Neural progenitor cell (in vitro differentiated cells): Measurements from ENCODE around the gene KLHDC4. TPM values are rescaled to one million over a fixed set of nuclear protein-coding genes. Genes with fewer than 3 reads are reported as not detected.
"Not testable (repeated sequence)": the region's sequence is repeated elsewhere in the genome, so short reads cannot be mapped to it uniquely, and the experiment has no call there.

ENCODE experiments used
- DNase-seq: peaks from one replicate; pipeline ENCODE4 v3.0.0-alpha.2; 2016; ENCODE audit warnings: low spot score
- H2AFZ ChIP-seq: fragments of 200-600 bp; sonication (generic); replicated peaks from 2 replicates; pipeline ENCODE4 v1.6.1; 2016; ENCODE audit warnings: antibody characterized with exemption
- H3F3A ChIP-seq: fragments of 200-600 bp; sonication (generic); 2 replicates; pipeline ENCODE4 v1.6.1; 2016; ENCODE audit warnings: antibody characterized with exemption, low read depth
- H3K27ac ChIP-seq: fragments of 200-600 bp; sonication (generic); 2 replicates; pipeline ENCODE4 v1.5.1; 2016; ENCODE audit warnings: mild to moderate bottlenecking
- H3K27me3 ChIP-seq: fragments of 200-600 bp; sonication (generic); 2 replicates; pipeline ENCODE4 v1.6.1; 2016; ENCODE audit warnings: mild to moderate bottlenecking, moderate library complexity
- H3K36me3 ChIP-seq: fragments of 200-600 bp; sonication (generic); 2 replicates; pipeline ENCODE4 v1.5.1; 2016
- H3K4me1 ChIP-seq: fragments of 200-600 bp; sonication (generic); 2 replicates; pipeline ENCODE4 v1.6.1; 2016; ENCODE audit warnings: mixed run types
- H3K4me2 ChIP-seq: fragments of 200-600 bp; sonication (generic); 2 replicates; pipeline ENCODE4 v1.6.1; 2016
- H3K4me3 ChIP-seq: fragments of 200-600 bp; sonication (generic); 2 replicates; pipeline ENCODE4 v1.5.1; 2016
- H3K79me2 ChIP-seq: fragments of 200-600 bp; sonication (generic); 2 replicates; pipeline ENCODE4 v1.6.1; 2016; ENCODE audit warnings: low read depth
- H3K9ac ChIP-seq: fragments of 200-600 bp; sonication (generic); 2 replicates; pipeline ENCODE4 v1.6.1; 2016
- H3K9me3 ChIP-seq: fragments of 200-600 bp; sonication (generic); 2 replicates; pipeline ENCODE4 v1.5.1; 2016; ENCODE audit warnings: low read depth
- H4K20me1 ChIP-seq: fragments of 200-600 bp; sonication (generic); 2 replicates; pipeline ENCODE4 v1.6.1; 2016; ENCODE audit warnings: low read depth
- H3K27ac Mint-ChIP-seq: 3 replicates; pipeline ENCODE4 v1.8.0; 2021; ENCODE audit warnings: mixed read lengths
- H3K27me3 Mint-ChIP-seq: 2 replicates; pipeline ENCODE4 v1.8.0; 2022; ENCODE audit warnings: low read depth, mild to moderate bottlenecking, inconsistent platforms, moderate library complexity, mixed read lengths; ENCODE audit not compliant: insufficient read depth
- H3K36me3 Mint-ChIP-seq: 3 replicates; pipeline ENCODE4 v1.8.0; 2021; ENCODE audit warnings: mixed read lengths
- H3K4me1 Mint-ChIP-seq: 3 replicates; pipeline ENCODE4 v1.8.0; 2021; ENCODE audit warnings: mixed read lengths
- H3K4me3 Mint-ChIP-seq: 3 replicates; pipeline ENCODE4 v1.8.0; 2021; ENCODE audit warnings: mild to moderate bottlenecking, moderate library complexity, mixed read lengths
- H3K9me3 Mint-ChIP-seq: 3 replicates; pipeline ENCODE4 v1.8.0; 2020; ENCODE audit warnings: mixed read lengths
- EZH2 ChIP-seq: fragments of 200-600 bp; sonication (generic); IDR thresholded peaks from 2 replicates; pipeline ENCODE4 v1.6.1; 2017; ENCODE audit warnings: antibody characterized with exemption, mild to moderate bottlenecking, moderate library complexity
- EZH2phosphoT487 ChIP-seq: fragments of 200-600 bp; sonication (generic); IDR thresholded peaks from 2 replicates; pipeline ENCODE4 v1.6.1; 2017; ENCODE audit warnings: antibody characterized with exemption
- total RNA-seq: library from RNA; depleted of rRNA; stranded (reverse); fragments of >200 nt; gene quantifications from 2 replicates; pipeline ENCODE4 v1.2.3, GENCODE V29; 2015; ENCODE audit warnings: low replicate concordance
- TF ChIP-seq, protein P1 (sequence below): fragments of 200-600 bp; sonication (generic); IDR thresholded peaks from 2 replicates; pipeline ENCODE4 v1.5.1; 2017; ENCODE audit warnings: antibody characterized with exemption, mild to moderate bottlenecking

The KLHDC4 gene
- total RNA-seq, 1 donor from 2014 or later: 19.2 TPM

DNA sequence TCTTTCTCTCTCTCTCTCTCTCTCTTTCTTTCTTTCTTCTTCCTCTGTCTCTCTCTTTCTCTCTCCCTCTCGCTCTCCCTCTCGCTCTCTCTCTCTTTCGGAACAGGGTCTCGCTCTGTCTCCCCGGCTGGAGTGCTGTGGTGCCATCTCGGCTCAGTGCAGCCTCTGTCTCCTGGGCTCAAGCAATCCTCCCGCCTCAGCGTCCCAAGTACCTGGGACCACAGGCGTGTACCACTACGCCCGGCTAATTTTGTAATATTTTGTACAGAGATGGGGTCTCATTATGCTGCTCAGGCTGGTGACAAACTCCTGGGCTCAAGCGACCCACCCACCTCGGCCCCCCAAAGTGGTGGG, 12.7 kb upstream of the KLHDC4 start:
- Mint-ChIP-seq H3K27me3 (peaks cover 5% of the 10 kb centered on the region), H3K27ac (peak overlapping the region; percentile 88), H3K9me3 (peaks cover 1% of the 10 kb centered on the region), H3K4me1 (peaks cover 18% of the 10 kb centered on the region), H3K4me3 (no peak overlapping the region), H3K36me3 (no peaks in the 10 kb centered on the region)
- DNase-seq: no peak
- Histone ChIP-seq H3K79me2 (no peaks in the 10 kb centered on the region), H3K27me3 (no peaks in the 10 kb centered on the region), H3K9me3 (no peaks in the 10 kb centered on the region), H4K20me1 (no peaks in the 10 kb centered on the region), H2AFZ (no peak overlapping the region), H3K36me3 (no peaks in the 10 kb centered on the region), H3K4me1 (no peaks in the 10 kb centered on the region), H3K4me3 (no peak overlapping the region), H3F3A (peaks cover 4% of the 10 kb centered on the region), H3K27ac (no peak overlapping the region), H3K4me2 (no peak overlapping the region), H3K9ac (no peak overlapping the region)
- TF ChIP-seq, protein P1, sequence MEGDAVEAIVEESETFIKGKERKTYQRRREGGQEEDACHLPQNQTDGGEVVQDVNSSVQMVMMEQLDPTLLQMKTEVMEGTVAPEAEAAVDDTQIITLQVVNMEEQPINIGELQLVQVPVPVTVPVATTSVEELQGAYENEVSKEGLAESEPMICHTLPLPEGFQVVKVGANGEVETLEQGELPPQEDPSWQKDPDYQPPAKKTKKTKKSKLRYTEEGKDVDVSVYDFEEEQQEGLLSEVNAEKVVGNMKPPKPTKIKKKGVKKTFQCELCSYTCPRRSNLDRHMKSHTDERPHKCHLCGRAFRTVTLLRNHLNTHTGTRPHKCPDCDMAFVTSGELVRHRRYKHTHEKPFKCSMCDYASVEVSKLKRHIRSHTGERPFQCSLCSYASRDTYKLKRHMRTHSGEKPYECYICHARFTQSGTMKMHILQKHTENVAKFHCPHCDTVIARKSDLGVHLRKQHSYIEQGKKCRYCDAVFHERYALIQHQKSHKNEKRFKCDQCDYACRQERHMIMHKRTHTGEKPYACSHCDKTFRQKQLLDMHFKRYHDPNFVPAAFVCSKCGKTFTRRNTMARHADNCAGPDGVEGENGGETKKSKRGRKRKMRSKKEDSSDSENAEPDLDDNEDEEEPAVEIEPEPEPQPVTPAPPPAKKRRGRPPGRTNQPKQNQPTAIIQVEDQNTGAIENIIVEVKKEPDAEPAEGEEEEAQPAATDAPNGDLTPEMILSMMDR: no peak
- no peak for TF ChIP-seq EZH2
- TF ChIP-seq EZH2phosphoT487: no peak

DNA sequence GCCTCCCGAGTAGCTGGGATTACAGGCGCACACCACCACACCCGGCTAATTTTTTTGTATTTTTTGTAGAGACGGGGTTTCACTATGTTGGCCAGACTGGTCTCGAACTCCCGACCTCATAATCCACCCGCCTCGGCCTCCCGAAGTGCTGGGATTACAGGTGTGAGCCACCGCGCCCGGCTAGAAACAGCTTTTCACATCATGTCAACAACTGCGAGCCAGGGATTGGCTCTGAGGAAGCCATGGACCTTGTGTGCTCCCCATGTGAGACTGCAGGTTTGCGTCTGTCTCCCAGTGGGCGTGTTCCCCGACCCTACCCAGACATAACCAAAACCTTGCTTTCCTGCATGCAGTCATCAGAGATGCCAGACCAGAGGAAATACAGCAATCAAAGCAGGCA, 8.1 kb upstream of the KLHDC4 start:
- peaks cover 14% of the 10 kb centered on the region for H3K4me1 Mint-ChIP-seq
- H3K9me3 ChIP-seq, H4K20me1 ChIP-seq, H3K4me2 ChIP-seq, H3K4me3 Mint-ChIP-seq, H3K79me2 ChIP-seq, H3K36me3 Mint-ChIP-seq, H3K27me3 Mint-ChIP-seq, H2AFZ ChIP-seq, H3K36me3 ChIP-seq, H3K27ac ChIP-seq, H3K27ac Mint-ChIP-seq, H3K27me3 ChIP-seq, H3K9me3 Mint-ChIP-seq, H3F3A ChIP-seq, DNase-seq, H3K9ac ChIP-seq, H3K4me3 ChIP-seq, H3K4me1 ChIP-seq: not testable (repeated sequence)

DNA sequence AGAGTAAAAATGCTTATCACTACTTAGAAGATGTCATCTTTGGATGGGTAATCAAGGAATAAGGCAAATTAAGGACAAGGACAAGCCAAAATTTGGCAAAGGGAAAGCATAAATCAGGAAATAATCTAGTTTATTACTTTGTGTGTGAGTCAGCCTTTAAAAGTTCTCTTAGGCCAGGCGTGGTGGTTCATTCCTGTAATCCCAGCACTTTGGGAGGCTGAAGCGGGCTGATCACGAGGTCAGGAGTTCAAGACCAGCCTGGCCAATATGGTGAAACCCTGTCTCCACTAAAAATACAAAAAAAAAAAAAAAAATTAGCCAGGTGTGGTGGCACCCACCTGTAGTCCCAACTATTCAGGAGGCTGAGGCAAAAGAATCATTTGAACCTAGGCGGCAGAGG, 1.7 kb upstream of the KLHDC4 start:
- not testable (repeated sequence) for H3K27ac Mint-ChIP-seq, H3K4me2 ChIP-seq
- peak overlapping the region; percentile 99 for H3K4me3 Mint-ChIP-seq

DNA sequence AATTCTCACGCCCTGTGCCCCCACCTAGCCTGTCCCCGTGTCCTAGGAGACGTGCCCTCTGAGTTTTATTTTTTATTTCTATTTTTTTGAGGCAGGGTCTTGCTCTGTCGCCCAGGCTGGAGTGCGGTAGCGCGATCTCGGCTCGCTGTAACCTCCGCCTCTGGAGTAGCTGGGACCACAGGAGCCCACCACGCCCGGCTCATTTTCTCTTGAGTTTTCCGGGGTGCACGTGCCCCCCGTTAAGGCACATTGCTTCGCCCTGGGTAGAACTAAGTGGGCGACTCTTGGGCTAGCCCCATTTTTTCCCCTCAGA, 655 bp upstream of the KLHDC4 start:
- Histone ChIP-seq H3K9me3 (no peaks in the 10 kb centered on the region), H3F3A (peaks cover 9% of the 10 kb centered on the region), H3K27ac (no peak overlapping the region), H3K27me3 (no peaks in the 10 kb centered on the region), H4K20me1 (no peaks in the 10 kb centered on the region), H3K9ac (peak overlapping the region; percentile 80), H3K4me1 (peaks cover 9% of the 10 kb centered on the region), H3K36me3 (no peaks in the 10 kb centered on the region), H3K4me2 (peak overlapping the region; percentile 94), H2AFZ (peak overlapping the region; percentile 75), H3K4me3 (peak overlapping the region; percentile 82), H3K79me2 (peaks cover 38% of the 10 kb centered on the region)
- Mint-ChIP-seq H3K27me3 (peaks cover 2% of the 10 kb centered on the region), H3K36me3 (no peaks in the 10 kb centered on the region), H3K4me3 (peak overlapping the region; percentile 99), H3K4me1 (peaks cover 18% of the 10 kb centered on the region), H3K9me3 (no peaks in the 10 kb centered on the region), H3K27ac (no peak overlapping the region)
- DNase-seq: no peak
- TF ChIP-seq EZH2 (no peak), EZH2phosphoT487 (no peak)
- TF ChIP-seq, protein P1: no peak

More for the DNA sequence above, 1.7 kb upstream of the KLHDC4 start:
- not testable (repeated sequence) for H3K27me3 ChIP-seq, H2AFZ ChIP-seq, H3K36me3 Mint-ChIP-seq, H3K4me1 ChIP-seq, H4K20me1 ChIP-seq, H3K9me3 ChIP-seq, DNase-seq, H3K4me3 ChIP-seq, H3K27me3 Mint-ChIP-seq, H3K9me3 Mint-ChIP-seq, H3F3A ChIP-seq, H3K27ac ChIP-seq, H3K9ac ChIP-seq, H3K36me3 ChIP-seq
- peaks cover 18% of the 10 kb centered on the region for H3K4me1 Mint-ChIP-seq
- peaks cover 33% of the 10 kb centered on the region for H3K79me2 ChIP-seq
